ENCODE results near the gene PDE3B. TPM values are rescaled to one million over a fixed set of nuclear protein-coding genes. Genes with fewer than 3 reads are reported as not detected.
A peak's percentile ranks its signal among the peaks of the same experiment; 100 is the strongest.
"Not testable (repeated sequence)": the region's sequence is repeated elsewhere in the genome, so short reads cannot be mapped to it uniquely, and the experiment has no call there.

The PDE3B gene
- polyA plus RNA-seq, 3 donors: 4.0 to 6.0 (median 5.2) TPM

DNA sequence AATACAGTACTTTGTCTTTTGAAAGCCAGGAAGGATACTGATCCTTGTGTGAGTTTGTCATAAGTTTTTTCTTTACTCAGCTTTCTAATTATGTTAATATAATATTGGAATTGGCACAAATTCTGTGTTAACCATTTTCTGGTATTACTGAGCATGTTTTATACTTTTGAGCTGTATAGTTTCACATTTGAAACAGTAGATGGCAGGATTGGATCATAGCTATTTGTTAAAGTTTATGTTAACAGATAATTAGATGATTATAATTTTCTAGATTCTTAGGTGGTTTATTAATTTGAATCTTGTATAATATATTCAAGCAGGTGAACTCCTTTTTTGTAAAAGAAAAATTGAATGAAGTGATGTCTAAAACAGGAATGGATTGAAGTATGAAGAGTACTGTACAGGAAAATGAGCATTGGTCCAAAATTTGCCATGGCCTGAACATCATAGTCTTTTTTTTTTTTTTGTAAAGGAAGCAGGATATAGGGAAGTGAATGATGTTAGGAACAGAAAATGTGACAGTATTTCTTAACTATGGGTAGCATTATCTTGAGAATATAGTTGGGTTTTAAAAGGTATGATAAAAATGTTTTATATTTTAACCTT, 146.4 kb downstream of the PDE3B start:
- H3K4me2 ChIP-seq (replicated peaks; ENCODE audit: extremely low read depth, low read length, poor library complexity, severe bottlenecking): no peak overlapping the region
- no peaks in the 10 kb centered on the region for H3K27me3 Mint-ChIP-seq (ENCODE audit: low read depth in 3 of 3)
- no peaks in the 10 kb centered on the region for H3K4me1 ChIP-seq (ENCODE audit: control insufficient read depth in 1 of 2, insufficient read depth in 2 of 2, low read length in 2 of 2)
- H3K27ac Mint-ChIP-seq: no peak overlapping the region
- no peak overlapping the region for H3K9ac ChIP-seq (ENCODE audit: insufficient read depth, low read length, poor library complexity, severe bottlenecking)
- H3K27me3 ChIP-seq (ENCODE audit: control insufficient read depth in 2 of 2, insufficient read depth in 2 of 2, low read length in 2 of 2): no peaks in the 10 kb centered on the region
- H3K4me1 Mint-ChIP-seq: no peaks in the 10 kb centered on the region
- no peaks in the 10 kb centered on the region for H3K9me3 ChIP-seq (replicated peaks in 1 of 2; ENCODE audit: control insufficient read depth in 1 of 2, insufficient read depth in 1 of 2, low read length in 2 of 2)
- H3K79me2 ChIP-seq (ENCODE audit: insufficient read depth, low read length): no peaks in the 10 kb centered on the region
- no peak overlapping the region for H3K27ac ChIP-seq (ENCODE audit: low read depth in 1 of 2, low read length in 2 of 2)
- DNase-seq: peak in 1 of 3 donors; percentile 16
- intact Hi-C loops (cut with micrococcal nuclease): loop anchor here in 1 of 2 donors (5.0 kb wide), 1 partner anchor 117 kb away; no protein-coding TSS in a partner anchor
- H3K4me3 ChIP-seq (replicated peaks in 1 of 3; ENCODE audit: low read depth in 2 of 3, low read length in 3 of 3): no peak overlapping the region
- no peak overlapping the region for H2AFZ ChIP-seq (ENCODE audit: insufficient read depth, low read depth, low read length, poor library complexity, severe bottlenecking)
- H3K9me3 Mint-ChIP-seq: no peaks in the 10 kb centered on the region
- H3K36me3 ChIP-seq (replicated peaks in 1 of 2; ENCODE audit: control insufficient read depth in 1 of 2, insufficient read depth in 2 of 2, low read length in 2 of 2): peaks cover 0 to 3% of the 10 kb centered on the region in 2 donors
- H4K20me1 ChIP-seq (ENCODE audit: insufficient read depth, low read length): no peaks in the 10 kb centered on the region
- TF ChIP-seq, protein P1, sequence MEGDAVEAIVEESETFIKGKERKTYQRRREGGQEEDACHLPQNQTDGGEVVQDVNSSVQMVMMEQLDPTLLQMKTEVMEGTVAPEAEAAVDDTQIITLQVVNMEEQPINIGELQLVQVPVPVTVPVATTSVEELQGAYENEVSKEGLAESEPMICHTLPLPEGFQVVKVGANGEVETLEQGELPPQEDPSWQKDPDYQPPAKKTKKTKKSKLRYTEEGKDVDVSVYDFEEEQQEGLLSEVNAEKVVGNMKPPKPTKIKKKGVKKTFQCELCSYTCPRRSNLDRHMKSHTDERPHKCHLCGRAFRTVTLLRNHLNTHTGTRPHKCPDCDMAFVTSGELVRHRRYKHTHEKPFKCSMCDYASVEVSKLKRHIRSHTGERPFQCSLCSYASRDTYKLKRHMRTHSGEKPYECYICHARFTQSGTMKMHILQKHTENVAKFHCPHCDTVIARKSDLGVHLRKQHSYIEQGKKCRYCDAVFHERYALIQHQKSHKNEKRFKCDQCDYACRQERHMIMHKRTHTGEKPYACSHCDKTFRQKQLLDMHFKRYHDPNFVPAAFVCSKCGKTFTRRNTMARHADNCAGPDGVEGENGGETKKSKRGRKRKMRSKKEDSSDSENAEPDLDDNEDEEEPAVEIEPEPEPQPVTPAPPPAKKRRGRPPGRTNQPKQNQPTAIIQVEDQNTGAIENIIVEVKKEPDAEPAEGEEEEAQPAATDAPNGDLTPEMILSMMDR (IDR thresholded peaks at IDR 0.05): peak; percentile 67
- no peak overlapping the region for H3K4me3 Mint-ChIP-seq
- H3K36me3 Mint-ChIP-seq: peaks cover 6 to 11% of the 10 kb centered on the region in 2 donors

- Histone ChIP-seq H4K20me1 (ENCODE audit: insufficient read depth, low read length) (no peaks in the 10 kb centered on the region), H3K79me2 (ENCODE audit: insufficient read depth, low read length) (no peaks in the 10 kb centered on the region), H3K4me1 (ENCODE audit: control insufficient read depth in 1 of 2, insufficient read depth in 2 of 2, low read length in 2 of 2) (no peaks in the 10 kb centered on the region), H3K4me3 (replicated peaks in 1 of 3; ENCODE audit: low read depth in 2 of 3, low read length in 3 of 3) (no peak overlapping the region), H3K9ac (ENCODE audit: insufficient read depth, low read length, poor library complexity, severe bottlenecking) (no peak overlapping the region), H3K27me3 (ENCODE audit: control insufficient read depth in 2 of 2, insufficient read depth in 2 of 2, low read length in 2 of 2) (no peaks in the 10 kb centered on the region), H2AFZ (ENCODE audit: insufficient read depth, low read depth, low read length, poor library complexity, severe bottlenecking) (no peak overlapping the region), H3K27ac (ENCODE audit: low read depth in 1 of 2, low read length in 2 of 2) (no peak overlapping the region), H3K4me2 (replicated peaks; ENCODE audit: extremely low read depth, low read length, poor library complexity, severe bottlenecking) (no peak overlapping the region), H3K9me3 (replicated peaks in 1 of 2; ENCODE audit: control insufficient read depth in 1 of 2, insufficient read depth in 1 of 2, low read length in 2 of 2) (no peaks in the 10 kb centered on the region), H3K36me3 (replicated peaks in 1 of 2; ENCODE audit: control insufficient read depth in 1 of 2, insufficient read depth in 2 of 2, low read length in 2 of 2) (no peaks in the 10 kb centered on the region)
- Mint-ChIP-seq H3K27me3 (ENCODE audit: low read depth in 3 of 3) (no peaks in the 10 kb centered on the region), H3K36me3 (peaks cover 22 to 28% of the 10 kb centered on the region in 2 donors), H3K9me3 (peaks cover 0 to 6% (median 3%) of the 10 kb centered on the region in 7 donors), H3K27ac (no peak overlapping the region), H3K4me1 (peaks cover 3% of the 10 kb centered on the region), H3K4me3 (no peak overlapping the region)
- no peak for DNase-seq
- TF ChIP-seq, protein P1 (IDR thresholded peaks at IDR 0.05): no peak
- WGBS (ENCODE audit: insufficient coverage): no CpG with 5 or more reads among the region's 2 CpGs
- intact Hi-C loops (cut with micrococcal nuclease): loop anchor here (2.0 to 5.0 kb wide), 2 partner anchors 113 to 114 kb away; no protein-coding TSS in a partner anchor
Observed at GRCh38 chr11:14793546-14793945, 149.9 kb downstream of the PDE3B start.

DNA sequence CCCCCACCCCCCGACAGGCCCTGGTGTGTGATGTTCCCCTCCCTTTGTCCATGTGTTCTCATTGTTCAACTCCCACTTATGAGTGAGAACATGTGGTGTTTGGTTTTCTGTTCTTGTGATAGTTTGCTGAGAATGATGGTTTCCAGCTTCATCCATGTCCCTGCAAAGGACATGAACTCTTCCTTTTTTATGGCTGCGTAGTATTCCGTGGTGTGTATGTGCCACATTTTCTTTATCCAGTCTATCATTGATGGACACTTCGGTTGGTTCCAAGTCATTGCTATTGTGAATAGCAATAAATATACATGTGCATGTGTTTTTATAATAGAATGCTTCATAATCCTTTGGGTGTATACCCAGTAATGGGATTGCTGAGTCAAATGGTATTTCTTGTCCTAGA, 152.4 kb downstream of the PDE3B start:
- H3K9ac ChIP-seq (ENCODE audit: insufficient read depth, low read length, poor library complexity, severe bottlenecking); intact Hi-C loops (cut with micrococcal nuclease); H3K79me2 ChIP-seq (ENCODE audit: insufficient read depth, low read length); H2AFZ ChIP-seq (ENCODE audit: insufficient read depth, low read depth, low read length, poor library complexity, severe bottlenecking); DNase-seq; H3K27ac Mint-ChIP-seq; H3K4me1 ChIP-seq (ENCODE audit: control insufficient read depth in 1 of 2, insufficient read depth in 2 of 2, low read length in 2 of 2); H3K4me3 Mint-ChIP-seq; H3K4me3 ChIP-seq (replicated peaks in 1 of 3; ENCODE audit: low read depth in 2 of 3, low read length in 3 of 3); H3K27me3 ChIP-seq (ENCODE audit: control insufficient read depth in 2 of 2, insufficient read depth in 2 of 2, low read length in 2 of 2); H4K20me1 ChIP-seq (ENCODE audit: insufficient read depth, low read length); H3K9me3 Mint-ChIP-seq; H3K27me3 Mint-ChIP-seq (ENCODE audit: low read depth in 3 of 3); H3K27ac ChIP-seq (ENCODE audit: low read depth in 1 of 2, low read length in 2 of 2); H3K9me3 ChIP-seq (replicated peaks in 1 of 2; ENCODE audit: control insufficient read depth in 1 of 2, insufficient read depth in 1 of 2, low read length in 2 of 2); H3K4me2 ChIP-seq (replicated peaks; ENCODE audit: extremely low read depth, low read length, poor library complexity, severe bottlenecking); H3K36me3 ChIP-seq (replicated peaks in 1 of 2; ENCODE audit: control insufficient read depth in 1 of 2, insufficient read depth in 2 of 2, low read length in 2 of 2): not testable (repeated sequence)
- Mint-ChIP-seq H3K36me3 (peaks cover 32 to 33% of the 10 kb centered on the region in 2 donors), H3K4me1 (peaks cover 10% of the 10 kb centered on the region)
- WGBS (ENCODE audit: insufficient coverage): no CpG with 5 or more reads among the region's 4 CpGs

Measured in CD14-positive monocyte (primary cell).